ENCODE measurements around the gene ADAMTS6. TPM values are rescaled to one million over a fixed set of nuclear protein-coding genes. Genes with fewer than 3 reads are reported as not detected.
"Not testable (repeated sequence)": the region's sequence is repeated elsewhere in the genome, so short reads cannot be mapped to it uniquely, and the experiment has no call there.

Gene ADAMTS6
- total RNA-seq, 1 donor from 2014 or later: 52.4 TPM

GRCh38 chr5:65197531-65198455, 283.9 kb downstream of the ADAMTS6 start:
- peak; percentile 37 for DNase-seq

GRCh38 chr5:65194871-65195270, 286.8 kb downstream of the ADAMTS6 start:
- no peak for DNase-seq

DNA sequence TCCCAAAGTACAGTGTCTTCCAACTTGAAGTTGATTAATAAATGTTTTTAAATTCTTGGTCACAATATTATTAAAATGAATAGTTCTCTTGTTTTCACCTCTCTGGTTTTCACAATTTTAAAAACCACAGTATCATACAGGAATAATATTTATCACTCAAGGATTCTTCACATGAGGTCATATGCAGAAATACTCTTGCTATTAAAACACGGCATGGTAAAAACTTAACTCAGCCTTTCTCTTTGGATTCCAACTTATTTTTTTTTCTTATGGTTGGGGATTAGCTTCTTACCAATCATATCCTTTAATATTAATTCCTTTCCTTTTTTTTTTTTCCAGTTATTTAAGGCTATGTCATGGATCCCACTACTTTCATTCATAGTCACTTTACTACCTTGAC, 289.4 kb downstream of the ADAMTS6 start:
- DNase-seq: no peak

- no peak for DNase-seq
These were observed 290.1 kb downstream of the ADAMTS6 start for GRCh38 chr5:65191554-65192135.

DNA sequence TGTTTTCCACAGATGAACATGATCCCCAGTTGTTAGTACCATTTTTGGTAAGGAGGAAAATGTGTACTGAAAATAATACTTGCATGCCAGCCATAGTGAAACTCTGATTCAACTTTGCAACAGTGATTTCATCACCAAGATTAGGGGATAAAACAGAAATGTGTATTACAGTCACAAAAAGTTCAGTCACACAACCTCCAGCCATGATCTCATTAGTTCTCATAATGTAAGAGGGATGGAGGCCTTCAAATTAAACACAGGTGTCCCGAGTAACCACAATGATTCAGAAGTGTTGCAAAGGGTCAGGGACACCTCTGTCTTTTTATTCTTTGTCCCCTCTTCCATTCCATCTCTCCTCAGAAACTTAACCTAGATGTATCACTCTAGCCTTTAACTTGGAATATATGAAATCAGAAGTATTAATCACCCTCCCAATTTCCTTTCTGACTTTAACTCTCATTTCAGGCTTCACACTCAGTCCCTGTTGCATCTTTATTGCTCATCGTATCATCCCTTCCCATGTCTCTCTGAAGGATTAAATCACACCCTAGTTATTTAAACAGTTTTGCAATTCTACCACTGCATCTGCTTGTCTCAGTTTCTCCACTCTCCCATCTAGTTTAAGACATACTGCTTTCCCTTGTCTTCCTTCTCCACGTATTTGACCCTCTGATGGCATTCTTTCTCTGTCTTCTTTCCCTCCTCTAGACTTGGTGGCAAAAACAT, 291.2 kb downstream of the ADAMTS6 start:
- no peak for DNase-seq

DNA sequence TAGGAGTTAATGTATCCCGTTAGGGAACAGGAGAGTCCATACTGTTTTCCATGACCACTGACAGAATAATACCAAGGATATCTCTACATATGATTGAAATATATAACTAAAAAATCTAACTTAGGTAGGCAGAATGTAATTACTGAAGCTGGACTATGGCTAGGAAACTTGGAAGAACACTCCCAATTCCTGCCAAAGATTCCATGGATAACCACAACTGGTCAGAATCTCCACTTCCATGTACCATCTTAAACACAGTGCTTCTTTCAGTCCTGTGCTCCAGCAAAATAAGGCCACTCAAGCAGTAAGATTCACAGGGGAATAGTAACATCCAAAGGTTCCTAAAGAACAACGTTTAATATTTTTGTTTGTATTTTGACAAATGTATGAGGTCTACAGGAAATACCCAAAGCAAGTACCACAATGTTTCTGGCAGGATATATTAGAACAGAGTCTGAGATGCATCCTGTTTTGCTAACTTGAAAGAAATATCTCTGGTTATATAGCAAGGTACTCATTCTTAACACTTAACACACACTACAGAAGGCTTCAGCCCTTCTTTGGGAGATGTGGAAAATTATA, 295.0 kb downstream of the ADAMTS6 start:
- peak; percentile 65 for DNase-seq

GRCh38 chr5:65185468-65185867, 296.3 kb downstream of the ADAMTS6 start:
- DNase-seq: no peak

DNA sequence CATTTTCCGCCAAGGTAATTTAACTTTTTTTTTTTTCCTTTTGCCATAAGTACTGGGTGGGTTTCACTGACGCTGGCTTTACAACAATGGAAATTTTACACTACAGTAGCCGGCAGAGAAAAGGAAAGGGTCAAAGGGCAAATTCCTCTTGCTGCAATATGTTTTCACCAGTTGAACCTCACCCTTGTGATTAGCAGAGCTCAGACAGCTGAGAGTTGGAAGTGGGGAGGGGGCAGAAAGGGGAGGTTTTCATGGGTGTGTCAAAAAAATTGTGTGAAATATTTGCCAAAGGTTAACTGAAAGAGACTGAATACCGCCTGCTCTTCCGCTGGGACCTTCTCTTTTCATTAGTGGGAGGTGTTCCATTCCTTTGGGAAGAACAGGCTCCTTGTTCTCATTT, 296.9 kb downstream of the ADAMTS6 start:
- peak; percentile 41 for DNase-seq

- DNase-seq: not testable (repeated sequence)
These were observed 307.5 kb downstream of the ADAMTS6 start for GRCh38 chr5:65174231-65174630.

GRCh38 chr5:65173130-65173525, 308.6 kb downstream of the ADAMTS6 start:
- no peak for DNase-seq

GRCh38 chr5:65172486-65173129, 309.1 kb downstream of the ADAMTS6 start:
- peak; percentile 14 for DNase-seq

DNA sequence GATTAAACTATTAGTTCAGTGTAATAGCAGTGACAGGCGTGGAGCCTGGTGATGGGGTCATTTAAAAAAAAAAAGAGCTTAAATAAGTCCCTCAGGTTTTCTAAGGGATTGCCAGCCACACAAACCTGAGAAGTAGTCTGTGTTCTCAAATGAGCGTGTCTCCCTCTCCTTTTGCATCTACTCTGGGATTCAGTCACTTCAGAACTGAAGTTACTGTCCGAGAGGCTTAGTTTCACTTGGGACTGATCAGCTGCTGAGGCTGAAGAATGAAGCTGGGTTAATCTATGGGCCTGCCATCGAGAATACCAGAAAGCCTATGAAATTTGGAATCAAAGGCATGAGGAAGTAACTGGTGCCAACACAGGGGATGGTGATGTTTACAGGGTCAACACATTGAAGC, 310.1 kb downstream of the ADAMTS6 start:
- DNase-seq: no peak

GRCh38 chr5:65163698-65164097, 318.0 kb downstream of the ADAMTS6 start:
- DNase-seq: no peak

GRCh38 chr5:65161655-65162054, 320.1 kb downstream of the ADAMTS6 start:
- DNase-seq: no peak

GRCh38 chr5:65157906-65158603, 323.7 kb downstream of the ADAMTS6 start:
- DNase-seq: no peak

DNA sequence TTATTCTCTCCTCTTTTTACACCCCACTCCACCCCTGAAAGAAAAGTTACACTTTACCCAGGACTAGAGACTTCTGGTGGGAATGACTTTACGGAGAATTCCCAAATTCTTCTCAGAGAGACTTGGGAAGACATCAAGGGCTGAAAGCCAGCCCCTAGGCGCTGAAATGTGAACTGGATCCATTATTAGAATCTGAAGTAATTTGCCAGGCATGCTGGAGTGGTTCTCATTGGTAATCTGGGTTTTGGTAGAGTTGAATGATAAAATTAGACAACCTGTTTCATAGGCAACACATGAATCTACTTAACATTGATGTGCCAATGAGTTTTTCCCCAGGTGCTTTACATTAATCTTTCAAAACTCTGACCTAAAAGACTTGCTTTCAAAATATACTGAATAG, 324.8 kb downstream of the ADAMTS6 start:
- no peak for DNase-seq

DNA sequence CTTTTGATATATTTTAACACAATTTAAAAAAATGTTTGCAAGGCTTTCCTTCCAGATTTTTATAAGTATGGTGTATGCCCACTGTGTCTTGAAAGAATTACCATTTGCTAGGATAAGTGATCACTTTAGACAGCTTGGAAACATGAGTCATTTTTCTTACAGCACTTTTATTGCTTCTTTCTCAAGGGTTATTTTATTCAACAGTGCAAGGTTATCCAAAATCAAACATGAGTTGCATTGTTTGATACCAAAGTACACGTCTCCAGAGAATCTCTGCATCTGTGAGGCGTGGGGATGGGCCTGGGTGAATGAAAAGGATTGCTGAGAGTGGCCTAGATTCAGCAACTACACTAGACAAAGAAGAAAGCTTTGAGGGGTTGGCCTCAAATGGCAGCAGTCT, 329.6 kb downstream of the ADAMTS6 start:
- DNase-seq: no peak

DNA sequence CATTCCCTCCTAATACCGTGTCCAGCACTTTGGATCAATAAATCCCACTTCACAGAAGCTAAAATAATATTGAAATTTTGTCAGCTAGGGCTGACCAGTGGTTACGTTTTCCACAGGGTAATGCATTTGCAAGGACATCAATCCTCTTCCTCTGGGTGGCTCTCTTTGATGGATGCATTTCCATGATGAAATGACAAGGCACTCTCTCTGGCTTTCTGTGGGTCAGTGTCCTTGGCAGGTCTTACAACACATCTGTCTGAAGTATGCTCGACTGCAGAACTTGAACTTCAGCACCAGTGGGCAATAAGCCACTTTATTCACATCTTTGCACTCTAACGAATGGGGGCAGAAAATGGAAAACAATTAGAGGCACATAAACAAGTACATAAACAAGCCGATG, 330.1 kb downstream of the ADAMTS6 start:
- DNase-seq: no peak

- no peak for DNase-seq
These were observed 331.0 kb downstream of the ADAMTS6 start for GRCh38 chr5:65150599-65151304.

DNA sequence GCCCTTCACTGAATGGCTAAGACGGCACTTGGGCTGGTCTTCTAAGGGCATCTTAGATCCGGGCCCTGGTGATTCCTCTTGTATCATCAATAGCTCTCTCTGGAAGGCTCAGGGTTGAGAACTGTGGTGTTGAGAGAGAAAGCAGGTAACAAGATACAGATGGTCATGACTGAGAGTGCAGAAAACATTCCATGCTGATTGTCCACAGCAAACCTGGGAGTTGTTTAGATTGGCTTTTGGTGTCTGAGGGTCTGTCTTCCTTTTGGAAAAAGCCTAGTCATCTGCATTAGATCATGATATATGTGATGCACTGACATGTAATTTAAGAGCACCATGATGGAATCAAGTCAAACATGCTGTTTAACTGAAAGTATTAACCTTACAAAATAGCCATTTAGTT, 331.9 kb downstream of the ADAMTS6 start:
- DNase-seq: no peak
